ENCODE results near the gene HEATR5A. TPM values are rescaled to one million over a fixed set of nuclear protein-coding genes. Genes with fewer than 3 reads are reported as not detected.

HEATR5A gene
- total and polyA plus RNA-seq, 10 of the 15 experiments (the other 5 are each of a cell fraction or from before 2014, with no cell fraction given) = 5.1 to 37.1 (median 13.8) TPM

- H3K9ac ChIP-seq (ENCODE audit: control insufficient read depth, insufficient read depth, low read length) = no peak overlapping the region
- in situ Hi-C loops (cut with MboI) = no loop called here
- SMC1A ChIA-PET (ENCODE audit: uncharacterized antibody, unreplicated experiment) = interaction anchor here (0.8 to 1.5 kb wide), 5 partner anchors 9 to 89 kb away, joined by 3 to 4 read pairs (median 3); no protein-coding TSS in a partner anchor
- POLR2A ChIA-PET = no interaction called here
- peak overlapping the region; percentile 40 for H3K4me2 ChIP-seq (ENCODE audit: control insufficient read depth, insufficient read depth)
- no peak for DNase-seq (ENCODE audit: low read depth, low spot score)
- H3K36me3 ChIP-seq (ENCODE audit: control insufficient read depth in 2 of 2, insufficient read depth in 2 of 2, low read length in 1 of 2) = no peaks in the 10 kb centered on the region
- no peak for FAIRE-seq
- H4K20me1 ChIP-seq (ENCODE audit: control insufficient read depth, insufficient read depth) = no peaks in the 10 kb centered on the region
- CTCF ChIA-PET = interaction anchor here (0.6 to 1.5 kb wide), 4 partner anchors 14 to 128 kb away, joined by 3 to 5 read pairs (median 4); no protein-coding TSS in a partner anchor
- no TSS peak for BruUV-seq (replicated peaks)
- intact Hi-C loops (cut with micrococcal nuclease; ENCODE audit: unreplicated experiment) = no loop called here
- no peaks in the 10 kb centered on the region for H3K79me2 ChIP-seq (ENCODE audit: control insufficient read depth, insufficient read depth, low read length)
- H3K27ac ChIP-seq (ENCODE audit: control insufficient read depth, insufficient read depth) = peak overlapping the region; percentile 25; the same call in 1 of the 2 replicates
- RAD21 ChIA-PET (ENCODE audit: unreplicated experiment) = interaction anchor here (1.2 kb wide), 1 partner anchor 18 kb away, joined by 3 read pairs; no protein-coding TSS in a partner anchor
- TF ChIP-seq JUNB (IDR thresholded peaks at IDR 0.05) = peak; percentile 40; the same call in 1 of the 2 replicates
- no peak for TF ChIP-seq NBN (IDR thresholded peaks at IDR 0.05)
- H3K9me3 ChIP-seq (replicated peaks; ENCODE audit: control insufficient read depth, insufficient read depth, low read length) = no peaks in the 10 kb centered on the region
- no peak overlapping the region for H2AFZ ChIP-seq (ENCODE audit: control insufficient read depth, low read depth, low read length)
- H3K4me3 ChIP-seq = no peak overlapping the region
- ATAC-seq = peak; percentile 67
- H3K4me1 ChIP-seq (ENCODE audit: control insufficient read depth, insufficient read depth, low read length) = peaks cover 14% of the 10 kb centered on the region
- no peaks in the 10 kb centered on the region for H3K27me3 ChIP-seq (replicated peaks in 1 of 2; ENCODE audit: control insufficient read depth in 2 of 2, insufficient read depth in 2 of 2, low read length in 1 of 2)
These were observed 122.5 kb downstream of the HEATR5A start for GRCh38 chr14:31297701-31298344.

- Histone ChIP-seq H3K4me3 (no peak overlapping the region), H3K79me2 (ENCODE audit: control insufficient read depth, insufficient read depth, low read length) (no peaks in the 10 kb centered on the region), H3K4me1 (ENCODE audit: control insufficient read depth, insufficient read depth, low read length) (peaks cover 14% of the 10 kb centered on the region), H3K9me3 (replicated peaks; ENCODE audit: control insufficient read depth, insufficient read depth, low read length) (no peaks in the 10 kb centered on the region), H3K36me3 (ENCODE audit: control insufficient read depth in 2 of 2, insufficient read depth in 2 of 2, low read length in 1 of 2) (no peaks in the 10 kb centered on the region), H4K20me1 (ENCODE audit: control insufficient read depth, insufficient read depth) (no peaks in the 10 kb centered on the region), H3K27ac (ENCODE audit: control insufficient read depth, insufficient read depth) (peak overlapping the region; percentile 11; the same call in 1 of the 2 replicates), H3K27me3 (replicated peaks in 1 of 2; ENCODE audit: control insufficient read depth in 2 of 2, insufficient read depth in 2 of 2, low read length in 1 of 2) (no peaks in the 10 kb centered on the region), H3K4me2 (ENCODE audit: control insufficient read depth, insufficient read depth) (peak overlapping the region; percentile 40; the same call in 1 of the 2 replicates), H3K9ac (ENCODE audit: control insufficient read depth, insufficient read depth, low read length) (no peak overlapping the region), H2AFZ (ENCODE audit: control insufficient read depth, low read depth, low read length) (no peak overlapping the region; the same call in 1 of the 2 replicates)
- no TSS peak for BruUV-seq (replicated peaks)
- ChIA-PET RAD21 (ENCODE audit: unreplicated experiment) (interaction anchor here (1.2 kb wide), 1 partner anchor 19 kb away, joined by 3 read pairs; no protein-coding TSS in a partner anchor), POLR2A (interaction anchor here (0.6 kb wide), 1 partner anchor 686 kb away, joined by 3 read pairs; no protein-coding TSS in a partner anchor), CTCF (interaction anchor here (0.6 to 1.5 kb wide), 2 partner anchors 58 to 89 kb away, joined by 3 to 4 read pairs; no protein-coding TSS in a partner anchor), SMC1A (ENCODE audit: uncharacterized antibody, unreplicated experiment) (interaction anchor here (0.8 to 1.4 kb wide), 2 partner anchors 8 to 24 kb away, joined by 3 to 4 read pairs; no protein-coding TSS in a partner anchor)
- DNase-seq (ENCODE audit: low read depth, low spot score) (no peak), FAIRE-seq (no peak), ATAC-seq (no peak)
- TF ChIP-seq FOXK2 (IDR thresholded peaks at IDR 0.05) = peak; percentile 48; the same call in 1 of the 2 replicates
- TF ChIP-seq NBN (IDR thresholded peaks at IDR 0.05) = no peak
- intact Hi-C loops (cut with micrococcal nuclease; ENCODE audit: unreplicated experiment) = no loop called here
- in situ Hi-C loops (cut with MboI) = no loop called here
- WGBS (ENCODE audit: insufficient coverage, insufficient replicate concordance, low lambda C conversion rate, missing lambda C conversion rate) = 89% methylated on average over 6 of the region's 6 CpGs
These were observed 123.2 kb downstream of the HEATR5A start for GRCh38 chr14:31297112-31297511.
